GM10266 (cell line): ENCODE data around the gene LAPTM4A.

Experiments
- DNase-seq: peaks from one replicate; pipeline ENCODE4 v3.0.0; 2012; ENCODE audit errors: extremely low spot score
- CTCF ChIP-seq: IDR thresholded peaks from 2 replicates; pipeline ENCODE4 v1.5.1; 2012; ENCODE audit warnings: mild to moderate bottlenecking, low read depth; ENCODE audit not compliant: control insufficient read depth, insufficient read depth; ENCODE audit errors: missing control alignments

LAPTM4A gene

DNA sequence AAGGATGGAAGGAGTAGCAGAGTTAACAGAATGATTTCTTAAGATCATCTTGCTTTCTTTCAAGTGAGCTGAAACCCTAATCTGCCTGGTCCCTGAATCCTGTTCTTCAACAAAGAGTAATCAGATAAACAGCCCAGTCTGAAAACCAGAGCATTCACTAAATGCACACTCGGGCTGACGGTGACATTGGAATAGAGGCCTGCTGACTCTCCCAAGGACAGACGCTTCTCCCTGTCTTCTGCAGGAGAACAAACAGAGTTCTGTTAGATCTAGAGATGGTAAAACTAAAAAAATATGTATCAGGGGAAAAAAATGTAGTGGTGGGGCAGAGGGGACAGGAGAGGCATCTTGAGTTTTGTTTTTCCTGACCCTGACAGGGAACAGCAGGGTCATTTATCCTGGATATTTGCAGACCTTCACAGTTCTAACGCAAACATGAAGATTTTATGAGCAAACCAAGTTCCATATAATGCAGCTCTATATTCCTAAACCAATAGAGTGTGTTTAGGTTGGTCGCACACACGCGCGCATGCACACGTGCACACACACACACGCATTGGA is 46.3 kb downstream of the LAPTM4A start:
- DNase-seq: no peak
- TF ChIP-seq CTCF: no peak

DNA sequence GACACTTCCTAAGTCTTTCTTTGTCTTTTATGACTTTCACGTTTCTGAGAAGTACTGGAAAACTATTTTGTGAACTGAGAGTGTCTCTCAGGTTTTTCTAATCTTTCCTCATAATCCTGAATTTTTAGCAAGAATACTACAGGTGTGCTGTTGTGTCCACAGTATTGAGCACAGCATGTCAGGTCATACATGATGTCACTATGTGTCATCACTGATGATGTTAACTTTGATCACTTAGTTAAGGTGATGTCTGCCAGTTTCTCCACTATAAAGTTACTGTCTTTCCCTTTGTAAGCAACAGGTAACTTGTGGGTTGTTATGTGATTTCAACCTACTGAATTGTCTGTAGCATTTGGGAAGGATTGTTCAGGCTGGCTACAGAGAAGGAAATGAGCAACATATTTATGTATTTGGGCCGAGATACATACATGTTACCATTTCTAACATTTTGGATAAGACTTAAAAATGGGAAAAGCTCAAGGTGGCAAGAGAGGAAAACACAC is 50.0 kb downstream of the LAPTM4A start:
- no peak for TF ChIP-seq CTCF
- no peak for DNase-seq

DNA sequence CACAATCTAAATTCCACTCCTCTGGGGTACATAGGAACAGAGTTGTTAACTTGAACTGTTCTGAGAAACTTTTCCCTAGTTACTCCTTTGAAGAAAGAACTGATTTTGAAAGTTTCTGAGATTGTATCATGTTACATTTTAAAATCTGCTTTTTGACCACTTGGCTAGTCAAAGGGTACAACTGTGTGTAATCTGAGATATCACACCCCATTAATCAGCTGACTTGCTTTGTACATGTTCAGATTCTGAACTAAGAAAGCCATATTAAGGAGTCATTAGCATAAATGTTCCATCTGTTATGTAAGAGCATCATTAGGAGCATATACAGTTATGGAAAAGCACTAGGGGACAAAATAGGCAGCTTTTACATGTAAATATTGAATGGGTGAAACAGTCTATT is 57.7 kb downstream of the LAPTM4A start:
- DNase-seq: no peak
- TF ChIP-seq CTCF: no peak

DNA sequence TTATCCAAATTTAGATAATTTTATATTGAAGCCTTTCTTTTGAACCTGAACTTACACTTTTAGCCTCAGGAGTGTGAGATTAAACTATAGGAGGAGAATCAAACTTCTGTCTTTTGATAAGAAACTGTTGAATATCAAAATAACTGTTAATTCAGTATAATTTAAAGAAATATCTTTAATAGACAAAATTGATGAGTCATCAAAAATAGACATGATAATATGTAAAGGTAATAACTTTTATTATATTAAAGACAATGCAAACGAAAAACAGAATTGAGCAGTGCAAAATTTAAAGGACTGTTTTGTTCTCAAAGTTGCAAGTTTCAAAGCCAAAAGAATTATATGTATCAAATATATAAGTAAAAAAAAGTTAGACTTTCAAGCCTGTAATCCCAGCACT is 59.5 kb downstream of the LAPTM4A start:
- no peak for TF ChIP-seq CTCF
- no peak for DNase-seq

GRCh38 chr2:19990416-19990728 is 61.1 kb downstream of the LAPTM4A start:
- DNase-seq: no peak
- no peak for TF ChIP-seq CTCF

DNA sequence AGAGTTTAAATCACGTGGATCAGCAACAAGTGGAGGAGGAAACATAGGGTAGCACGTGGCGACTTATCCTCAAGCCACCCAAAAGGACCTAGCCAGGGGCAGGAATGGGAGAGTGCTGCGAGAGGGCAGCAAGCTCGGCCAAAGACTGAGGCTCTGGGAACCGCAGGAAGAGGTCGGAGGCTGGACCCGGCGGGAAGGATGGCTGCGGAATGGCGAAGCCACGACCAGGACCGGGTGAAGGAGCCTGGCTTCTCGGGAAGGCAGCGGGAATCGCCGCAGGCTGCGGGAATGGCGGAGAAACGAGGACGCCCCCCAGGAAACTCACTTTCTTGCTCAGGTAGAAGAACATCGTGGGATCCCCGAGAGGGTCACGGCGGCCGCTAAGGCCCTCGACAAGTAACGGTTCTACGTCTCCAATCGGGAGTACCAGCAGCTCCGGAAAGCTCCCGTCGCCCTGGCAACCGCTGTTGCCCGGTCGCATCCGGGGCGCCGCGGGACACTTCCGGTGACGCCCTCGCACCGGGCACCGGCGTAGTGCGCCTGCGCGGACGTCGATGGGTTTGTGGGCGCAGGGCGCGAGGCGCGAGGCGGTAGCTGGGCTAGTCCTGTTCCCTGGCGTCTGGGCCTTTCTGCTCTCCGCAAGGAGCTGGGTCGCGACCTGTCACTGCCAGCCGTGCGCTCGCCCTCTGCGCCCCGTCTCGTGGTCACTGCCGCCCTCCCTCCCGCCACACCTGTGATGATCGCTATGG is 61.6 kb downstream of the LAPTM4A start, which contains the start of gene WDR35:
TSS of gene WDR35 (minus strand) at position 439 of the 749 bp plus-strand sequence. CDS start at position 349, 90 bp downstream.
- DNase-seq: peak; percentile 93
- no peak for TF ChIP-seq CTCF

DNA sequence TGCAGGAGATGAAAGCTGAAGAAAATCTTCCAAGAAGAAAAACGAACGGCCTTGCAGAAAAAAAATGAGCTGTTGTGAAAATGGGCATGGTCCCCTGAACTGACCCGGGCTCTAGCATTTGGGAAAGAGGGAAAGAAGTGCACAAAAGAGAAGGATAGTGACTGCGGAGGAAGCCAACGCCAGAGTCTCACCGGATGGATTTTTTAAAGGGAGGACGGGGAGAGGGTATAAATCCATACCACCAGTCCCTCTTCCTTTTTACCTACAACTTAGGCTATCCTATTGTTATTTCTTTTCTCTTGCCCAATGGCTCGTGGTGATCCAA is 62.1 kb downstream of the LAPTM4A start:
- DNase-seq: no peak
- TF ChIP-seq CTCF: no peak
